ENCODE measurements around the gene IL3. TPM values are rescaled to one million over a fixed set of nuclear protein-coding genes. Genes with fewer than 3 reads are reported as not detected.

The IL3 gene
- total RNA-seq, 1 donor from 2014 or later, result not detected

GRCh38 chr5:132069994-132070393 is 9.5 kb downstream of the IL3 start:
- Histone ChIP-seq H3K4me3 (ENCODE audit: insufficient read depth, low read depth, low read length) (no peak overlapping the region), H2AFZ (ENCODE audit: low read depth, low read length) (no peak overlapping the region), H3K9ac (ENCODE audit: low read length) (no peak overlapping the region), H3K4me2 (ENCODE audit: low read length) (no peak overlapping the region), H3K9me3 (ENCODE audit: insufficient read depth, low read depth, low read length) (no peaks in the 10 kb centered on the region), H3K27ac (ENCODE audit: low read depth, low read length) (no peak overlapping the region), H3K79me2 (ENCODE audit: insufficient read depth, low read length) (no peaks in the 10 kb centered on the region), H4K20me1 (ENCODE audit: insufficient read depth, low read length) (no peaks in the 10 kb centered on the region), H3K36me3 (ENCODE audit: insufficient read depth, low read length) (no peaks in the 10 kb centered on the region), H3K4me1 (ENCODE audit: insufficient read depth, low read length) (peaks cover 19% of the 10 kb centered on the region), H3K27me3 (ENCODE audit: insufficient read depth, low read length) (no peaks in the 10 kb centered on the region)
- FAIRE-seq (no peak), DNase-seq (ENCODE audit: low read depth) (no peak)
- no peak overlapping the region for H3K27ac Mint-ChIP-seq (ENCODE audit: unreplicated experiment)
- H3K36me3 Mint-ChIP-seq (ENCODE audit: low read depth, unreplicated experiment), result no peaks in the 10 kb centered on the region
- peaks cover 29% of the 10 kb centered on the region for H3K27me3 Mint-ChIP-seq (ENCODE audit: low read depth, unreplicated experiment)
- TF ChIP-seq CTCF (IDR thresholded peaks at IDR 0.05; ENCODE audit: insufficient read depth, low read depth, low read length) (no peak), EZH2 (IDR thresholded peaks at IDR 0.05; ENCODE audit: insufficient read depth, low read length) (no peak)
- H3K4me3 Mint-ChIP-seq (ENCODE audit: unreplicated experiment), result no peak overlapping the region
- H3K4me1 Mint-ChIP-seq (ENCODE audit: low read depth, unreplicated experiment), result no peaks in the 10 kb centered on the region
- H3K9me3 Mint-ChIP-seq (ENCODE audit: unreplicated experiment), result peaks cover 5% of the 10 kb centered on the region

- no peak overlapping the region for H3K4me3 Mint-ChIP-seq (ENCODE audit: unreplicated experiment)
- Histone ChIP-seq H3K4me3 (ENCODE audit: insufficient read depth, low read depth, low read length) (no peak overlapping the region), H3K79me2 (ENCODE audit: insufficient read depth, low read length) (no peaks in the 10 kb centered on the region), H3K27me3 (ENCODE audit: insufficient read depth, low read length) (no peaks in the 10 kb centered on the region), H3K9ac (ENCODE audit: low read length) (no peak overlapping the region), H3K4me2 (ENCODE audit: low read length) (no peak overlapping the region), H3K36me3 (ENCODE audit: insufficient read depth, low read length) (no peaks in the 10 kb centered on the region), H3K4me1 (ENCODE audit: insufficient read depth, low read length) (peaks cover 19% of the 10 kb centered on the region), H2AFZ (ENCODE audit: low read depth, low read length) (no peak overlapping the region), H3K9me3 (ENCODE audit: insufficient read depth, low read depth, low read length) (no peaks in the 10 kb centered on the region), H3K27ac (ENCODE audit: low read depth, low read length) (no peak overlapping the region), H4K20me1 (ENCODE audit: insufficient read depth, low read length) (no peaks in the 10 kb centered on the region)
- no peaks in the 10 kb centered on the region for H3K36me3 Mint-ChIP-seq (ENCODE audit: low read depth, unreplicated experiment)
- FAIRE-seq (no peak), DNase-seq (ENCODE audit: low read depth) (peak; percentile 59)
- peaks cover 5% of the 10 kb centered on the region for H3K9me3 Mint-ChIP-seq (ENCODE audit: unreplicated experiment)
- TF ChIP-seq EZH2 (IDR thresholded peaks at IDR 0.05; ENCODE audit: insufficient read depth, low read length) (no peak), CTCF (IDR thresholded peaks at IDR 0.05; ENCODE audit: insufficient read depth, low read depth, low read length) (no peak)
- H3K27ac Mint-ChIP-seq (ENCODE audit: unreplicated experiment), result peak overlapping the region; percentile 21
- peaks cover 29% of the 10 kb centered on the region for H3K27me3 Mint-ChIP-seq (ENCODE audit: low read depth, unreplicated experiment)
- H3K4me1 Mint-ChIP-seq (ENCODE audit: low read depth, unreplicated experiment), result no peaks in the 10 kb centered on the region
Observed at GRCh38 chr5:132070460-132071337, 10.2 kb downstream of the IL3 start.

- no peak overlapping the region for H3K27ac Mint-ChIP-seq (ENCODE audit: unreplicated experiment)
- no peaks in the 10 kb centered on the region for H3K4me1 Mint-ChIP-seq (ENCODE audit: low read depth, unreplicated experiment)
- Histone ChIP-seq H3K4me3 (ENCODE audit: insufficient read depth, low read depth, low read length) (no peak overlapping the region), H2AFZ (ENCODE audit: low read depth, low read length) (no peak overlapping the region), H4K20me1 (ENCODE audit: insufficient read depth, low read length) (no peaks in the 10 kb centered on the region), H3K4me2 (ENCODE audit: low read length) (no peak overlapping the region), H3K27me3 (ENCODE audit: insufficient read depth, low read length) (no peaks in the 10 kb centered on the region), H3K4me1 (ENCODE audit: insufficient read depth, low read length) (peaks cover 19% of the 10 kb centered on the region), H3K79me2 (ENCODE audit: insufficient read depth, low read length) (no peaks in the 10 kb centered on the region), H3K9me3 (ENCODE audit: insufficient read depth, low read depth, low read length) (no peaks in the 10 kb centered on the region), H3K9ac (ENCODE audit: low read length) (no peak overlapping the region), H3K27ac (ENCODE audit: low read depth, low read length) (no peak overlapping the region), H3K36me3 (ENCODE audit: insufficient read depth, low read length) (no peaks in the 10 kb centered on the region)
- peaks cover 28% of the 10 kb centered on the region for H3K27me3 Mint-ChIP-seq (ENCODE audit: low read depth, unreplicated experiment)
- TF ChIP-seq CTCF (IDR thresholded peaks at IDR 0.05; ENCODE audit: insufficient read depth, low read depth, low read length), result no peak
- no peak for TF ChIP-seq EZH2 (IDR thresholded peaks at IDR 0.05; ENCODE audit: insufficient read depth, low read length)
- peaks cover 5% of the 10 kb centered on the region for H3K9me3 Mint-ChIP-seq (ENCODE audit: unreplicated experiment)
- DNase-seq (ENCODE audit: low read depth) (no peak), FAIRE-seq (no peak)
- H3K36me3 Mint-ChIP-seq (ENCODE audit: low read depth, unreplicated experiment), result no peaks in the 10 kb centered on the region
- H3K4me3 Mint-ChIP-seq (ENCODE audit: unreplicated experiment), result no peak overlapping the region
Observed at GRCh38 chr5:132071338-132071707, 10.9 kb downstream of the IL3 start.
